Measurements from ENCODE around the gene APOL1. TPM values are rescaled to one million over a fixed set of nuclear protein-coding genes. Genes with fewer than 3 reads are reported as not detected.
"Not testable (repeated sequence)": the region's sequence is repeated elsewhere in the genome, so short reads cannot be mapped to it uniquely, and the experiment has no call there.

The APOL1 gene
- total RNA-seq, 1 experiment from 2014 or later = 33.0 TPM

DNA sequence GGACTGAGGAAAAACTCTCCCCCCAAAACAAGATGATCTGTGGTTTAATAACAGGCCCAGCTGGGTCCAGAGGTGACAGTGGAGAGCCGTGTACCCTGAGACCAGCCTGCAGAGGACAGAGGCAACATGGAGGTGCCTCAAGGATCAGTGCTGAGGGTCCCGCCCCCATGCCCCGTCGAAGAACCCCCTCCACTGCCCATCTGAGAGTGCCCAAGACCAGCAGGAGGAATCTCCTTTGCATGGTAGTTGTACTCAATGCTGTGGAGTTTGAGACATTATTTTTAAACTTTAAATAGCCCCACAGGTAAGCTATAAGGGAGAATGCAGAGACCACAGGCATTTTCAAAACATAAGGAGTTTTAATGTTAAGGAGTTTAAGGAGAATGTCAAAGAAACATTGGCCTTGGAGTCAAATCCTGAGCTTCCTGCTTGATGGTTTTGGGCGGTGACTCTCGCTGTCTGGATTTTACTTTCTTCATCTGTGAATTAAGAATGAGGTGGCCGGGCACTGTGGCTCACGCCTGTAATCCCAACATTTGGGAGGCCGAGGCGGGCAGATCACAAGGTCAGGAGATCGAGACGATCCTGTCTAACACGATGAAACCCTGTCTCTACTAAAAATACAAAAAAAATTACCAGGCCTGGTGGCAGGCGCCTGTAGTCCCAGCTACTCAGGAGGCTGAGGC, 6.8 kb downstream of the APOL1 start:
- H3K79me2 ChIP-seq (ENCODE audit: low read depth) = no peaks in the 10 kb centered on the region
- DNase-seq = no peak
- 0 out of 2 replicates have a peak, but pooled peaks cover 3% of the 10 kb centered on the region for H3F3A ChIP-seq (ENCODE audit: insufficient read depth, low read depth)
- intact Hi-C loops (cut with micrococcal nuclease; ENCODE audit: unreplicated experiment) = no loop called here
- BruUV-seq (replicated peaks) = no TSS peak
- TF ChIP-seq EZH2 (IDR thresholded peaks at IDR 0.05; ENCODE audit: low read depth) = no peak
- TF ChIP-seq, protein P1, sequence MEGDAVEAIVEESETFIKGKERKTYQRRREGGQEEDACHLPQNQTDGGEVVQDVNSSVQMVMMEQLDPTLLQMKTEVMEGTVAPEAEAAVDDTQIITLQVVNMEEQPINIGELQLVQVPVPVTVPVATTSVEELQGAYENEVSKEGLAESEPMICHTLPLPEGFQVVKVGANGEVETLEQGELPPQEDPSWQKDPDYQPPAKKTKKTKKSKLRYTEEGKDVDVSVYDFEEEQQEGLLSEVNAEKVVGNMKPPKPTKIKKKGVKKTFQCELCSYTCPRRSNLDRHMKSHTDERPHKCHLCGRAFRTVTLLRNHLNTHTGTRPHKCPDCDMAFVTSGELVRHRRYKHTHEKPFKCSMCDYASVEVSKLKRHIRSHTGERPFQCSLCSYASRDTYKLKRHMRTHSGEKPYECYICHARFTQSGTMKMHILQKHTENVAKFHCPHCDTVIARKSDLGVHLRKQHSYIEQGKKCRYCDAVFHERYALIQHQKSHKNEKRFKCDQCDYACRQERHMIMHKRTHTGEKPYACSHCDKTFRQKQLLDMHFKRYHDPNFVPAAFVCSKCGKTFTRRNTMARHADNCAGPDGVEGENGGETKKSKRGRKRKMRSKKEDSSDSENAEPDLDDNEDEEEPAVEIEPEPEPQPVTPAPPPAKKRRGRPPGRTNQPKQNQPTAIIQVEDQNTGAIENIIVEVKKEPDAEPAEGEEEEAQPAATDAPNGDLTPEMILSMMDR (conservative IDR thresholded peaks at IDR 0.05) = no peak
- no peak overlapping the region for H3K4me3 ChIP-seq
- no peak overlapping the region for H3K4me2 ChIP-seq
- H4K20me1 ChIP-seq (ENCODE audit: insufficient read depth) = no peaks in the 10 kb centered on the region
- no peaks in the 10 kb centered on the region for H3K4me1 ChIP-seq (replicated peaks; ENCODE audit: insufficient read depth)
- no peaks in the 10 kb centered on the region for H3K27me3 ChIP-seq (ENCODE audit: insufficient read depth, low read depth)
- no peaks in the 10 kb centered on the region for H3K36me3 ChIP-seq (ENCODE audit: low read depth)
- no peak overlapping the region for H3K27ac ChIP-seq
- H3K9me3 ChIP-seq (ENCODE audit: insufficient read depth, low read depth) = no peaks in the 10 kb centered on the region
- H3K9me2 ChIP-seq (ENCODE audit: insufficient read depth) = no peaks in the 10 kb centered on the region
- ChIA-PET CTCF (no interaction called here), POLR2A (ENCODE audit: unreplicated experiment) (no interaction called here)
- H2AFZ ChIP-seq = no peak overlapping the region

DNA sequence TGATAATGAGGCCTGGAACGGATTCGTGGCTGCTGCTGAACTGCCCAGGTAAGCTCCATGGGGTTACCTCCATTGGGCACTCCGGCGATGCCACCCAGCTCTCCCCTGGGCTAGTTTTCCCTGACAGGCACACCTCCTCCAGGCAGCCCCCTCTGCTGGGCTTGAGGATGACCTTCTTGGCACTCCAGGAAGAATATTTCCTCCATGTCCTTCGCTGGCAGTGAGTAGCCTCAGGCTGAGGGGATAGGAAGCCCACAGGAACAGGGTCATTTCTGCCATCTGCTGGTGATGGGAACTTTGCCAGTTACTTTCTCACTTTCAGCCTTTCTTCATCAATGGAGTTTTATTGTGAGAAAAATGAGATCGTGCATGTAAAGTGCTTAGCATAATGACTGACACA, 8.7 kb downstream of the APOL1 start:
- H4K20me1 ChIP-seq (ENCODE audit: insufficient read depth); H3K4me2 ChIP-seq; H3K27ac ChIP-seq; BruUV-seq (replicated peaks); DNase-seq; H3K9me3 ChIP-seq (ENCODE audit: insufficient read depth, low read depth); H3K9me2 ChIP-seq (ENCODE audit: insufficient read depth); H3F3A ChIP-seq (ENCODE audit: insufficient read depth, low read depth); CTCF ChIA-PET; H3K36me3 ChIP-seq (ENCODE audit: low read depth); H3K4me3 ChIP-seq; H3K4me1 ChIP-seq (replicated peaks; ENCODE audit: insufficient read depth); intact Hi-C loops (cut with micrococcal nuclease; ENCODE audit: unreplicated experiment); H2AFZ ChIP-seq; H3K79me2 ChIP-seq (ENCODE audit: low read depth); H3K27me3 ChIP-seq (ENCODE audit: insufficient read depth, low read depth): not testable (repeated sequence)
- POLR2A ChIA-PET (ENCODE audit: unreplicated experiment) = interaction anchor here (0.5 kb wide), 1 partner anchor 248 kb away, joined by 8 read pairs; no protein-coding TSS in a partner anchor

DNA sequence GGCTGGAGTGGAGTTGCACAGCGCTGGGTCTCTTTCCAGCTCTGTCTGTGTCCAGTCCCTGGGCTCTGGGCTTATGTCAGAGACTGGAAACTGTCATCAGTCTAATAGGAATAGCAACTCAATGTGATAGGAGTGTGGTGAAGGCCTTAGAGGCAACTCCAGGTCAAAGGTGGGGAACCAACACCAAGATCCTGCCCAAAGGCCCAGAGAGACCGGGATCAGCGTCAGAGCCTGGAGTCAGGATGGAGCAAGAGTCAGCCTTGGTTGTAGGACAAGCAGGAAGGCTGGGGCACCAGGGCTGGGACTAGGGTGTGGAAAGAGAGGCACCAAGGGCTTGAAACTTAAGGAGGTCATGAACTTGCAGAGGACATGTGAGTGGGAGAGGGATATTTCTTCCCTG, 9.4 kb downstream of the APOL1 start:
- intact Hi-C loops (cut with micrococcal nuclease; ENCODE audit: unreplicated experiment); H3F3A ChIP-seq (ENCODE audit: insufficient read depth, low read depth); H3K4me2 ChIP-seq; BruUV-seq (replicated peaks); CTCF ChIA-PET; H2AFZ ChIP-seq; H4K20me1 ChIP-seq (ENCODE audit: insufficient read depth); H3K4me3 ChIP-seq; H3K9me3 ChIP-seq (ENCODE audit: insufficient read depth, low read depth); H3K4me1 ChIP-seq (replicated peaks; ENCODE audit: insufficient read depth); H3K36me3 ChIP-seq (ENCODE audit: low read depth); H3K27me3 ChIP-seq (ENCODE audit: insufficient read depth, low read depth); H3K79me2 ChIP-seq (ENCODE audit: low read depth); H3K27ac ChIP-seq; DNase-seq; H3K9me2 ChIP-seq (ENCODE audit: insufficient read depth): not testable (repeated sequence)
- POLR2A ChIA-PET (ENCODE audit: unreplicated experiment) = interaction anchor here (0.5 kb wide), 1 partner anchor 247 kb away, joined by 8 read pairs; no protein-coding TSS in a partner anchor

DNA sequence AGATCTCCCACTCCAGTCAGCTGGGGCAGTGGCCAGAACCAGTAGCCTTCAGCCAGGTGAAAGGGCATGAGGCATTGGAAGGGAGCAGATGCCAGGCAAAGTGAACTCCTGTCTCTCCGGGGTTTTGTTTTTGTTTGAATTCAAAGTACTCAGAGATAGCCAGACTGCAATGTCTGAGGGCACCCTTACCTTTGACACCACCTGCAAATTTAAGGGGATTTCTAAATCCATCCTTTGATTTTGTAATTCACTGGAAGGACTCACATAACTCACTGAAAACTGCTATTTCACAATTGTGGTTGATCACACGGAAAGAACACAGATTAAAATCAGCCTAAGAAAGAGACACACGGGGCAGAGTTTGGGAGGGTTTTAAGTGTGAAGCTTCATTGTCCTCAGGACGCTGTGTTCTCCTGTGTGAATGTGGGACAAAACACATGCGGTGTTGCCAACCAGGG, 10.3 kb downstream of the APOL1 start:
- BruUV-seq (replicated peaks); H3K4me1 ChIP-seq (replicated peaks; ENCODE audit: insufficient read depth); H3K9me2 ChIP-seq (ENCODE audit: insufficient read depth); CTCF ChIA-PET; H4K20me1 ChIP-seq (ENCODE audit: insufficient read depth); H3K36me3 ChIP-seq (ENCODE audit: low read depth); H3K27me3 ChIP-seq (ENCODE audit: insufficient read depth, low read depth); H3K79me2 ChIP-seq (ENCODE audit: low read depth); intact Hi-C loops (cut with micrococcal nuclease; ENCODE audit: unreplicated experiment); H3K4me2 ChIP-seq; H3K27ac ChIP-seq; H3K4me3 ChIP-seq; H2AFZ ChIP-seq; POLR2A ChIA-PET (ENCODE audit: unreplicated experiment); H3F3A ChIP-seq (ENCODE audit: insufficient read depth, low read depth); H3K9me3 ChIP-seq (ENCODE audit: insufficient read depth, low read depth); DNase-seq: not testable (repeated sequence)

DNA sequence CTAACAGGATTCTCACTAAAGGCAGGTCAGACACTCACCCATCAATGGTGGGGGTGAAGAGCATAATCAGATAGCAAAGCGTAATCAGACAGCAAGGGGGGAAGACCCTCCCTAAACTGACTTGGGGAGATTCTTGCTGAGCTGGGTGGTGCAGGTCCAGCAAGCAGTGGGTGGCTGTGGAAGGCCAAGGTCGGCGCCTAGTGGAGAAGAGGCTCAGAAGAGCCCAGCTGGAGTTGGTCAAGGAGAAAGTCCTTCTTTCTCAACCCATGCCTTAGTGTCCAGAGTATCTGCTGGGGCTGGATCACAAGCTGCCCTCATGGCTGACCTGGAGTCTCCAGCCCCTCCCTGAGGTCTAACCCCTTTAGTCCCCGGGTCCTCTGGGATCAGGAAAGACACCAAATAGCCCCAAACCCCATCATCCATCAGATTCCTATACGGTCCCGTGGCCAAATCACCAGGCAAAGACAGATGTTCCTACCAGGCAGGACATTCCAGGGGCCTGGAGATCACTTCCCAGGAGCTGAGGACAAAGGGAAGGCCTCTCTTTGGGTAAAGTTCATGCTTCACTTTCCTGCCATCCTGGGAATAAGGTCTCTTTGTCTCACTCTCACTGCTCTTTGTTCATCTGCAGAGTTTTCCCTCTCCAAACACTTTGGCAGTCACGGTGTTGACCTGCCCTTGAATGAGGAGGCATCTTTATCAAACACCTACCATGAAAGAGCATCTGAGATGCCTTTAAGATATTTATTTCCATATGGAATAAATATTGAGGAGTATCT, 11.1 kb downstream of the APOL1 start:
- intact Hi-C loops (cut with micrococcal nuclease; ENCODE audit: unreplicated experiment); H3K9me3 ChIP-seq (ENCODE audit: insufficient read depth, low read depth): not testable (repeated sequence)

More for the DNA sequence above, 11.1 kb downstream of the APOL1 start:
- POLR2A ChIA-PET (ENCODE audit: unreplicated experiment); H3K4me2 ChIP-seq; H3F3A ChIP-seq (ENCODE audit: insufficient read depth, low read depth); H2AFZ ChIP-seq; DNase-seq; CTCF ChIA-PET; H3K27me3 ChIP-seq (ENCODE audit: insufficient read depth, low read depth); H4K20me1 ChIP-seq (ENCODE audit: insufficient read depth); H3K27ac ChIP-seq; H3K36me3 ChIP-seq (ENCODE audit: low read depth); H3K4me1 ChIP-seq (replicated peaks; ENCODE audit: insufficient read depth); H3K9me2 ChIP-seq (ENCODE audit: insufficient read depth); H3K4me3 ChIP-seq; H3K79me2 ChIP-seq (ENCODE audit: low read depth); BruUV-seq (replicated peaks): not testable (repeated sequence)

All from PC-9 (cell line).